Central memory CD8-positive, alpha-beta T cell (primary cell): ENCODE data around the gene ZBED2.
A peak's percentile ranks its signal among the peaks of the same experiment; 100 is the strongest.
"Not testable (repeated sequence)": the region's sequence is repeated elsewhere in the genome, so short reads cannot be mapped to it uniquely, and the experiment has no call there.

Experiments used
- ATAC-seq: fragments of 150-1000 bp; cut with Tn5 transposase; replicated peaks from 2 replicates; pipeline ENCODE4 v1.10.0; 2022; ENCODE audit warnings: mild to moderate bottlenecking, moderate FRiP score, moderate number of reproducible peaks; ENCODE audit not compliant: poor library complexity, severe bottlenecking; ENCODE audit errors: extremely low read depth
- DNase-seq, 2 donors: peaks; one replicate each; pipeline ENCODE4 v3.0.0; 2021; ENCODE audit warnings: low spot score in 2 of 2
- H3K27ac Mint-ChIP-seq: one replicate; pipeline ENCODE4 v1.8.0; 2022; ENCODE audit warnings: low read depth, mild to moderate bottlenecking, moderate library complexity, mixed read lengths
- H3K27me3 Mint-ChIP-seq: one replicate; pipeline ENCODE4 v1.8.0; 2022; ENCODE audit warnings: mixed read lengths
- H3K36me3 Mint-ChIP-seq: one replicate; pipeline ENCODE4 v1.8.0; 2022; ENCODE audit warnings: mild to moderate bottlenecking, moderate library complexity, mixed read lengths; ENCODE audit not compliant: insufficient read depth
- H3K4me1 Mint-ChIP-seq: one replicate; pipeline ENCODE4 v1.8.0; 2022; ENCODE audit warnings: mixed read lengths
- H3K4me3 Mint-ChIP-seq: one replicate; pipeline ENCODE4 v1.8.0; 2022; ENCODE audit warnings: mild to moderate bottlenecking, moderate library complexity, mixed read lengths
- H3K9me3 Mint-ChIP-seq: one replicate; pipeline ENCODE4 v1.8.0; 2022; ENCODE audit warnings: mixed read lengths

ZBED2 gene

GRCh38 chr3:111561902-111562301 is 33.2 kb downstream of the ZBED2 start:
- Mint-ChIP-seq H3K4me1 (peaks cover 45% of the 10 kb centered on the region), H3K4me3 (peak overlapping the region; percentile 54)
- H3K27me3 Mint-ChIP-seq, H3K9me3 Mint-ChIP-seq, DNase-seq, H3K36me3 Mint-ChIP-seq, H3K27ac Mint-ChIP-seq, ATAC-seq: not testable (repeated sequence)

GRCh38 chr3:111548756-111549155 is 46.4 kb downstream of the ZBED2 start:
- Mint-ChIP-seq H3K4me1 (peaks cover 36% of the 10 kb centered on the region), H3K4me3 (no peak overlapping the region), H3K9me3 (no peaks in the 10 kb centered on the region), H3K27me3 (no peaks in the 10 kb centered on the region), H3K27ac (no peak overlapping the region), H3K36me3 (peaks cover 27% of the 10 kb centered on the region)
- ATAC-seq, result no peak
- DNase-seq, result no peak

- Mint-ChIP-seq H3K4me1 (peaks cover 39% of the 10 kb centered on the region), H3K36me3 (peaks cover 29% of the 10 kb centered on the region), H3K9me3 (no peaks in the 10 kb centered on the region), H3K4me3 (no peak overlapping the region), H3K27me3 (no peaks in the 10 kb centered on the region), H3K27ac (no peak overlapping the region)
- ATAC-seq (peak; percentile 14), DNase-seq (no peak)
Observed at GRCh38 chr3:111548092-111548491, 47.1 kb downstream of the ZBED2 start.

- peak; percentile 59 for ATAC-seq
- Mint-ChIP-seq H3K36me3 (peaks cover 30% of the 10 kb centered on the region), H3K4me1 (peaks cover 40% of the 10 kb centered on the region), H3K27me3 (no peaks in the 10 kb centered on the region), H3K4me3 (no peak overlapping the region), H3K27ac (no peak overlapping the region), H3K9me3 (no peaks in the 10 kb centered on the region)
- peak in 1 of 2 donors; percentile 30 for DNase-seq
Observed at GRCh38 chr3:111547631-111548030, 47.5 kb downstream of the ZBED2 start.

GRCh38 chr3:111545349-111545748 is 49.8 kb downstream of the ZBED2 start:
- Mint-ChIP-seq H3K4me1 (peaks cover 49% of the 10 kb centered on the region), H3K4me3 (no peak overlapping the region), H3K27ac (no peak overlapping the region), H3K36me3 (peaks cover 32% of the 10 kb centered on the region), H3K9me3 (no peaks in the 10 kb centered on the region), H3K27me3 (no peaks in the 10 kb centered on the region)
- DNase-seq, result no peak
- ATAC-seq, result no peak
